CD4-positive, alpha-beta T cell treated with Interleukin-6 for 4 hours (primary cell): ENCODE results near the gene PCDHB9.
"Not testable (repeated sequence)": the region's sequence is repeated elsewhere in the genome, so short reads cannot be mapped to it uniquely, and the experiment has no call there.

ENCODE experiments used
- DNase-seq: peaks from one replicate; pipeline ENCODE4 v3.0.0-alpha.2; 2020; ENCODE audit warnings: mixed read lengths

Gene PCDHB9

GRCh38 chr5:141189131-141189530, 2.2 kb downstream of the PCDHB9 start:
- not testable (repeated sequence) for DNase-seq

GRCh38 chr5:141192110-141192725, 5.3 kb downstream of the PCDHB9 start, which contains the start of gene PCDHB10:
Gene PCDHB10, plus strand, starts transcription at chr5:141192353. Its CDS starts 200 bp downstream, at chr5:141192553.
- DNase-seq = peak; percentile 13

GRCh38 chr5:141194332-141194731, 7.4 kb downstream of the PCDHB9 start:
- not testable (repeated sequence) for DNase-seq

GRCh38 chr5:141196363-141196762, 9.4 kb downstream of the PCDHB9 start:
- DNase-seq = no peak

- DNase-seq = no peak
Measured at GRCh38 chr5:141199359-141200235, 12.6 kb downstream of the PCDHB9 start, which contains the start of gene PCDHB11. Gene PCDHB11, plus strand, starts transcription at chr5:141199627. Its CDS starts 148 bp downstream, at chr5:141199775.

- DNase-seq = not testable (repeated sequence)
Measured at GRCh38 chr5:141201126-141201525, 14.2 kb downstream of the PCDHB9 start.

GRCh38 chr5:141201646-141202045, 14.7 kb downstream of the PCDHB9 start:
- not testable (repeated sequence) for DNase-seq

- DNase-seq = no peak
Measured at GRCh38 chr5:141208478-141208877, 21.5 kb downstream of the PCDHB9 start, which contains the start of gene PCDHB12. Gene PCDHB12, plus strand, starts transcription at chr5:141208719. Its CDS starts 189 bp downstream, at chr5:141208908.

GRCh38 chr5:141210281-141210680, 23.3 kb downstream of the PCDHB9 start:
- DNase-seq = not testable (repeated sequence)

- not testable (repeated sequence) for DNase-seq
Measured at GRCh38 chr5:141210849-141211248, 23.9 kb downstream of the PCDHB9 start.

- DNase-seq = peak; percentile 34
Measured at GRCh38 chr5:141213656-141214339, 26.8 kb downstream of the PCDHB9 start, which contains the start of gene PCDHB13. Gene PCDHB13, plus strand, starts transcription at chr5:141213919. Its CDS starts 205 bp downstream, at chr5:141214124.

- not testable (repeated sequence) for DNase-seq
Measured at GRCh38 chr5:141214583-141214982, 27.6 kb downstream of the PCDHB9 start.

- DNase-seq = not testable (repeated sequence)
Measured at GRCh38 chr5:141215504-141215903, 28.5 kb downstream of the PCDHB9 start.

GRCh38 chr5:141216035-141216434, 29.1 kb downstream of the PCDHB9 start:
- not testable (repeated sequence) for DNase-seq

GRCh38 chr5:141223112-141223783, 36.3 kb downstream of the PCDHB9 start, which contains the start of gene PCDHB14:
Gene PCDHB14, plus strand, starts transcription at chr5:141223343. Its CDS starts 163 bp downstream, at chr5:141223506.
- no peak for DNase-seq

GRCh38 chr5:141224844-141225243, 37.9 kb downstream of the PCDHB9 start:
- DNase-seq = not testable (repeated sequence)

- DNase-seq = not testable (repeated sequence)
Measured at GRCh38 chr5:141225421-141225820, 38.5 kb downstream of the PCDHB9 start.

GRCh38 chr5:141234109-141234667, 47.2 kb downstream of the PCDHB9 start:
- DNase-seq = no peak

- not testable (repeated sequence) for DNase-seq
Measured at GRCh38 chr5:141235922-141236321, 49.0 kb downstream of the PCDHB9 start.

GRCh38 chr5:141236516-141237313, 49.8 kb downstream of the PCDHB9 start:
- DNase-seq = no peak
